Astrocyte (in vitro differentiated cells and primary cell): ENCODE measurements around the gene SMCO2. TPM values are rescaled to one million over a fixed set of nuclear protein-coding genes. Genes with fewer than 3 reads are reported as not detected.

Experiments used
- DNase-seq: peaks from one replicate; pipeline ENCODE4 v3.0.0-alpha.2; 2010; ENCODE audit warnings: low read depth
- FAIRE-seq: peaks from 2 replicates; lab custom pipeline; 2011; peaks lifted over from hg19 to GRCh38; lab: Jason Lieb, UNC
- H2AFZ ChIP-seq: 2 replicates; pipeline ENCODE4 v1.6.0; 2012; ENCODE audit warnings: low read depth, low read length, inconsistent platforms
- H3K27ac ChIP-seq: 2 replicates; pipeline ENCODE4 v1.5.1; 2011; ENCODE audit warnings: low read depth, low read length, inconsistent platforms
- H3K27me3 ChIP-seq: 2 replicates; pipeline ENCODE4 v1.6.0; 2011; ENCODE audit warnings: low read length, inconsistent platforms; ENCODE audit not compliant: insufficient read depth
- H3K36me3 ChIP-seq: 2 replicates; pipeline ENCODE4 v1.5.1; 2011; ENCODE audit warnings: low read length, inconsistent platforms; ENCODE audit not compliant: insufficient read depth
- H3K4me1 ChIP-seq: 2 replicates; pipeline ENCODE4 v1.5.1; 2011; ENCODE audit warnings: low read length, inconsistent platforms; ENCODE audit not compliant: insufficient read depth
- H3K4me2 ChIP-seq: 2 replicates; pipeline ENCODE4 v1.6.0; 2012; ENCODE audit warnings: low read length, inconsistent platforms
- H3K4me3 ChIP-seq: 2 replicates; pipeline ENCODE4 v1.5.1; 2011; ENCODE audit warnings: low read depth, mild to moderate bottlenecking, low read length, inconsistent platforms; ENCODE audit not compliant: insufficient read depth
- H3K79me2 ChIP-seq: 2 replicates; pipeline ENCODE4 v1.6.0; 2012; ENCODE audit warnings: mild to moderate bottlenecking, low read length, inconsistent platforms; ENCODE audit not compliant: insufficient read depth
- H3K9ac ChIP-seq: 2 replicates; pipeline ENCODE4 v1.6.0; 2012; ENCODE audit warnings: mild to moderate bottlenecking, low read length, inconsistent platforms
- H3K9me3 ChIP-seq: 2 replicates; pipeline ENCODE4 v1.5.1; 2012; ENCODE audit warnings: low read depth, mild to moderate bottlenecking, low read length, inconsistent platforms; ENCODE audit not compliant: insufficient read depth
- H4K20me1 ChIP-seq: 2 replicates; pipeline ENCODE4 v1.6.0; 2012; ENCODE audit warnings: low read length, inconsistent platforms; ENCODE audit not compliant: insufficient read depth
- H3K27ac Mint-ChIP-seq: one replicate; pipeline ENCODE4 v1.8.0; 2021; ENCODE audit warnings: mild to moderate bottlenecking, mixed read lengths; ENCODE audit not compliant: unreplicated experiment
- H3K27me3 Mint-ChIP-seq: one replicate; pipeline ENCODE4 v1.8.0; 2021; ENCODE audit warnings: low read depth, mixed read lengths; ENCODE audit not compliant: unreplicated experiment
- H3K36me3 Mint-ChIP-seq: one replicate; pipeline ENCODE4 v1.8.0; 2021; ENCODE audit warnings: low read depth, mixed read lengths; ENCODE audit not compliant: unreplicated experiment
- H3K4me1 Mint-ChIP-seq: one replicate; pipeline ENCODE4 v1.8.0; 2021; ENCODE audit warnings: low read depth, mixed read lengths; ENCODE audit not compliant: unreplicated experiment
- H3K4me3 Mint-ChIP-seq: one replicate; pipeline ENCODE4 v1.8.0; 2021; ENCODE audit warnings: mild to moderate bottlenecking, moderate library complexity, mixed read lengths; ENCODE audit not compliant: unreplicated experiment
- H3K9me3 Mint-ChIP-seq: one replicate; pipeline ENCODE4 v1.8.0; 2021; ENCODE audit warnings: mild to moderate bottlenecking, mixed read lengths; ENCODE audit not compliant: unreplicated experiment
- EZH2 ChIP-seq: IDR thresholded peaks from 2 replicates; pipeline ENCODE4 v1.6.1; 2012; ENCODE audit warnings: mild to moderate bottlenecking, low read length, inconsistent platforms; ENCODE audit not compliant: insufficient read depth
- total RNA-seq: library from RNA; stranded (reverse); gene quantifications from 2 replicates; pipeline ENCODE4 v1.2.1, GENCODE V29; 2021
- TF ChIP-seq, protein P1 (sequence below): IDR thresholded peaks from 2 replicates; pipeline ENCODE4 v1.5.1; 2011; ENCODE audit warnings: low read depth, mild to moderate bottlenecking, inconsistent platforms, low read length, moderate library complexity; ENCODE audit not compliant: insufficient read depth

Gene SMCO2
- total RNA-seq, 1 donor from 2014 or later, result 0.32 TPM

DNA sequence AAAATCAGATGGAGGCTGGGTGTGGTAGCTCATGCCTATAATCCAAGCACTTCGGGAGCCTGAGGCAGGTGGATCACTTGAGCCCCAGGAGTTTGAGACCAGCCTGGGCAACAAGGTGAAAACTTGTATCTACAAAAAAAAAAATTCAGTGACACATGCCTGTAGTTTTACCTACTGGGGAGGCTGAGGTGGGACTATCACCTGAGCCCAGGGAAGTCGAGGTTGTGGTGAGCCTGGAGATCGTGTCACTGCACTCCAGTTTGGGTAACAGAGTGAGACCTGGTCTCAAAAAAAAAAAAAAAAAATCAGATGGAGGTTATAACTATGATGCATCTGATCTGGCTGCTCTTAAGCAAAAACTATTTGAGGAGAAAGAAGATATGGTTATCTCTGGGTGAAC is 50.9 kb downstream of the SMCO2 start:
- Mint-ChIP-seq H3K4me1 (peaks cover 9% of the 10 kb centered on the region), H3K36me3 (no peaks in the 10 kb centered on the region), H3K9me3 (peaks cover 3% of the 10 kb centered on the region), H3K27me3 (no peaks in the 10 kb centered on the region), H3K4me3 (no peak overlapping the region), H3K27ac (no peak overlapping the region)
- no peak overlapping the region for H3K9ac ChIP-seq
- no peak overlapping the region for H3K4me3 ChIP-seq
- DNase-seq, result no peak
- no peaks in the 10 kb centered on the region for H3K79me2 ChIP-seq
- H4K20me1 ChIP-seq, result no peaks in the 10 kb centered on the region
- H2AFZ ChIP-seq, result no peak overlapping the region
- no peaks in the 10 kb centered on the region for H3K36me3 ChIP-seq
- H3K9me3 ChIP-seq, result no peaks in the 10 kb centered on the region
- H3K27ac ChIP-seq, result no peak overlapping the region
- FAIRE-seq, result no peak
- no peak for TF ChIP-seq EZH2
- TF ChIP-seq, protein P1, sequence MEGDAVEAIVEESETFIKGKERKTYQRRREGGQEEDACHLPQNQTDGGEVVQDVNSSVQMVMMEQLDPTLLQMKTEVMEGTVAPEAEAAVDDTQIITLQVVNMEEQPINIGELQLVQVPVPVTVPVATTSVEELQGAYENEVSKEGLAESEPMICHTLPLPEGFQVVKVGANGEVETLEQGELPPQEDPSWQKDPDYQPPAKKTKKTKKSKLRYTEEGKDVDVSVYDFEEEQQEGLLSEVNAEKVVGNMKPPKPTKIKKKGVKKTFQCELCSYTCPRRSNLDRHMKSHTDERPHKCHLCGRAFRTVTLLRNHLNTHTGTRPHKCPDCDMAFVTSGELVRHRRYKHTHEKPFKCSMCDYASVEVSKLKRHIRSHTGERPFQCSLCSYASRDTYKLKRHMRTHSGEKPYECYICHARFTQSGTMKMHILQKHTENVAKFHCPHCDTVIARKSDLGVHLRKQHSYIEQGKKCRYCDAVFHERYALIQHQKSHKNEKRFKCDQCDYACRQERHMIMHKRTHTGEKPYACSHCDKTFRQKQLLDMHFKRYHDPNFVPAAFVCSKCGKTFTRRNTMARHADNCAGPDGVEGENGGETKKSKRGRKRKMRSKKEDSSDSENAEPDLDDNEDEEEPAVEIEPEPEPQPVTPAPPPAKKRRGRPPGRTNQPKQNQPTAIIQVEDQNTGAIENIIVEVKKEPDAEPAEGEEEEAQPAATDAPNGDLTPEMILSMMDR, result no peak
- H3K4me2 ChIP-seq, result no peak overlapping the region
- H3K4me1 ChIP-seq, result no peaks in the 10 kb centered on the region
- no peaks in the 10 kb centered on the region for H3K27me3 ChIP-seq

DNA sequence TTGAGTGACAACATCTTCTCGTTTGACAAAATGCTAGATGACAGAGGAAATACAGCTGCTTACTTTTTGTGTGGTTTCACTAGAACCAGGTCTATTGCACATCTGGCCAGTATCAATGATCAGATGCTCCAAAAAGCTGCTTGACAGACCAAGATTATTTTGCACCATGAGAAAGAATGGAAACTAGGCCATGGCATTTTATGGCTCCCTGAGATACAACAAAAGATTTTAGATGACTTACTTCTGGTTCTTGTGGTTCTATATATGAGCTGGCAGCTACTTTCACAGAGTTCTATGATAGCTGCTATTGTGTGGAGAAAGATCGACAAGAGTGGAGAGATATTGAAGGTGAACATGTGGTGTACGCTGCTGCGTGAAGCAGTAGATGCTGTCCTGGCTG is 51.6 kb downstream of the SMCO2 start:
- Mint-ChIP-seq H3K9me3 (peaks cover 3% of the 10 kb centered on the region), H3K4me1 (peaks cover 6% of the 10 kb centered on the region), H3K27me3 (no peaks in the 10 kb centered on the region), H3K36me3 (no peaks in the 10 kb centered on the region), H3K4me3 (no peak overlapping the region), H3K27ac (no peak overlapping the region)
- Histone ChIP-seq H3K9ac (no peak overlapping the region), H3K27me3 (no peaks in the 10 kb centered on the region), H3K79me2 (no peaks in the 10 kb centered on the region), H3K27ac (no peak overlapping the region), H3K4me2 (no peak overlapping the region), H2AFZ (no peak overlapping the region), H3K4me3 (no peak overlapping the region), H3K4me1 (no peaks in the 10 kb centered on the region), H4K20me1 (no peaks in the 10 kb centered on the region), H3K9me3 (no peaks in the 10 kb centered on the region), H3K36me3 (no peaks in the 10 kb centered on the region)
- FAIRE-seq (peak; percentile 29), DNase-seq (no peak)
- TF ChIP-seq, protein P1, result no peak
- TF ChIP-seq EZH2, result no peak

DNA sequence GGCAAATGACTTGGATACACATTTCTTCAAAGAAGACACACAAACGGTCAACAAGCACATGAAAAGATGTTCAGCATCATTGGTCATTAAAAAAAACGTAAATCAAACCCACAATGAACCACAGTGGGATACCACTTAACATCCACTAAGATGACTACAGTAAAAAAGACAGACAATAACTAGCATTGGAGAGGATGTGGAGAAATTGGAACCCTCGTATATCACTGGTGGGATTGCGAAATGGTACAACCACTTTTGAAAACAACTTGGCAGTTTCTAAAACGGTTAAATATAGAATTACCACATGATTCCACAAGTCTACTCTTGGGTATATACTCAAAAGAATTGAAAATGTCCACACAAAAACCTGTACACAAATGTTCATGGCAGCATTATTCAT is 52.2 kb downstream of the SMCO2 start:
- DNase-seq, result no peak
- H3K4me1 ChIP-seq, result no peaks in the 10 kb centered on the region
- no peak overlapping the region for H3K27ac ChIP-seq
- no peaks in the 10 kb centered on the region for H3K27me3 ChIP-seq
- H4K20me1 ChIP-seq, result no peaks in the 10 kb centered on the region
- peaks cover 1% of the 10 kb centered on the region for H3K4me1 Mint-ChIP-seq
- no peaks in the 10 kb centered on the region for H3K27me3 Mint-ChIP-seq
- FAIRE-seq, result no peak
- no peak overlapping the region for H3K9ac ChIP-seq
- no peak overlapping the region for H3K27ac Mint-ChIP-seq
- no peaks in the 10 kb centered on the region for H3K79me2 ChIP-seq
- peaks cover 3% of the 10 kb centered on the region for H3K9me3 Mint-ChIP-seq
- no peaks in the 10 kb centered on the region for H3K9me3 ChIP-seq
- TF ChIP-seq, protein P1, result no peak
- TF ChIP-seq EZH2, result no peak
- no peak overlapping the region for H3K4me2 ChIP-seq
- H3K4me3 ChIP-seq, result no peak overlapping the region
- H2AFZ ChIP-seq, result no peak overlapping the region
- H3K4me3 Mint-ChIP-seq, result no peak overlapping the region
- no peaks in the 10 kb centered on the region for H3K36me3 Mint-ChIP-seq
- H3K36me3 ChIP-seq, result no peaks in the 10 kb centered on the region
